ENCODE measurements around the gene PSG1.

DNA sequence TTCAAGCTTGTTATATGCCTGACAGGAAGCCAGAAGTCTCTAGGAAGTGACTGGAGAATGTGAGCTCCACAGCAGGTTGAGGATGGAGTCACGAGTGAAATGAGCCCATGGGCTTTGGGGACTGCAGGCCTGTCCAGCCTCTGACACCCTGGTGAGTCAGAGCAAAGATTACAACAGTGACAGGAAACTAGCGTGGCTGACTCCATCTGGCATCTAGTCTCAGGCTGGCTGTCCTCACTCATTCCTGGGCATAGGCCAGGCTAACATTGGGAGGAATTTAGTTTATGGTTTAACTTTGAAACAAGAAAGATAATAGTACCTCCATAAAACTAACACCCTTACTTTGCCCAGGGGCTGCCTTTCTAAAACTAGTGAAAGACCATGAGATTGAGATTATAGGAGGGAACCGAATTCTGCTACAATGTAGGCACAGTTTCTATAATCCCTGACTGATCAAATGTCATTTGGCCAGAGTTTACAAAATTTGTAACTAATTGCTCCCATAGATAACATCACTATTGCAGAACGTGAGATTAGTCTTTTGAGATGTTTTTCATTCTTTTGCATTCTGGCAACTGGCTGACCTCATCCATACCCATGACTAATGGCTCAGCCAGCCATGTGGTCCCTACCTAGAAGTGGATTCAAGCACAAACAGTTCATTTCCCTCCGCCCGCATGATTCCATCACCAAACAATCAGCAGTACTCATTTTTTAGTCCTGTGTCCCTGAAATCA lies 28.4 kb downstream of the PSG1 start:
- TF ChIP-seq TAF1 (IDR thresholded peaks at IDR 0.05; ENCODE audit: borderline replicate concordance, insufficient read depth, low read length) (no peak), SIN3A (IDR thresholded peaks at IDR 0.05; ENCODE audit: borderline replicate concordance, insufficient read depth, low read length) (no peak)
- TF ChIP-seq, protein P1, sequence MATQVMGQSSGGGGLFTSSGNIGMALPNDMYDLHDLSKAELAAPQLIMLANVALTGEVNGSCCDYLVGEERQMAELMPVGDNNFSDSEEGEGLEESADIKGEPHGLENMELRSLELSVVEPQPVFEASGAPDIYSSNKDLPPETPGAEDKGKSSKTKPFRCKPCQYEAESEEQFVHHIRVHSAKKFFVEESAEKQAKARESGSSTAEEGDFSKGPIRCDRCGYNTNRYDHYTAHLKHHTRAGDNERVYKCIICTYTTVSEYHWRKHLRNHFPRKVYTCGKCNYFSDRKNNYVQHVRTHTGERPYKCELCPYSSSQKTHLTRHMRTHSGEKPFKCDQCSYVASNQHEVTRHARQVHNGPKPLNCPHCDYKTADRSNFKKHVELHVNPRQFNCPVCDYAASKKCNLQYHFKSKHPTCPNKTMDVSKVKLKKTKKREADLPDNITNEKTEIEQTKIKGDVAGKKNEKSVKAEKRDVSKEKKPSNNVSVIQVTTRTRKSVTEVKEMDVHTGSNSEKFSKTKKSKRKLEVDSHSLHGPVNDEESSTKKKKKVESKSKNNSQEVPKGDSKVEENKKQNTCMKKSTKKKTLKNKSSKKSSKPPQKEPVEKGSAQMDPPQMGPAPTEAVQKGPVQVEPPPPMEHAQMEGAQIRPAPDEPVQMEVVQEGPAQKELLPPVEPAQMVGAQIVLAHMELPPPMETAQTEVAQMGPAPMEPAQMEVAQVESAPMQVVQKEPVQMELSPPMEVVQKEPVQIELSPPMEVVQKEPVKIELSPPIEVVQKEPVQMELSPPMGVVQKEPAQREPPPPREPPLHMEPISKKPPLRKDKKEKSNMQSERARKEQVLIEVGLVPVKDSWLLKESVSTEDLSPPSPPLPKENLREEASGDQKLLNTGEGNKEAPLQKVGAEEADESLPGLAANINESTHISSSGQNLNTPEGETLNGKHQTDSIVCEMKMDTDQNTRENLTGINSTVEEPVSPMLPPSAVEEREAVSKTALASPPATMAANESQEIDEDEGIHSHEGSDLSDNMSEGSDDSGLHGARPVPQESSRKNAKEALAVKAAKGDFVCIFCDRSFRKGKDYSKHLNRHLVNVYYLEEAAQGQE (IDR thresholded peaks at IDR 0.05; ENCODE audit: insufficient read depth in 1 of 2, low read depth in 2 of 2, low read length in 2 of 2) = no peak

Data from PFSK-1 (cell line).